ENCODE results near the gene EFTUD2. TPM values are rescaled to one million over a fixed set of nuclear protein-coding genes. Genes with fewer than 3 reads are reported as not detected.

The EFTUD2 gene
- total and polyA plus RNA-seq, 2 of the 13 experiments (the other 11 are each of a cell fraction or from before 2014, with no cell fraction given), result 111 to 137 TPM

DNA sequence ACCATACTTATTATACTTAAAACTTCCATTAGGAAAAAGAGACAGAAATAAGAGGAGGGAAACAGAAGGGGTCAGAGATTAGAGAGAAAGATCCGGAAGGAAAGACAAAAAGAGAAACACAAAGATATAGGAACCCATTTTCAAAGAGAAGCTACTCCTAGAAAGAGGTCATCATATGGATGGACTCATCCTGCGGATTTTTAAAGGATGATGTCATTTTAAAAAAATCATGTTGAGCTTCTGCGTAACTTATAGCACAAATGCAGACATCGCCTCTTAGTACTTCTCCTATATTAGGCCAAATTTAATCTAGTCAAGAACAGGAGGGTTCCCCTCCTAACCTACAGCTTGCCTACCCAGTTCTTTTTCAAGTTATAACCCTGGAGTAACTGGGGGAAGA lies 18.1 kb downstream of the EFTUD2 start:
- BruUV-seq (replicated peaks), result no TSS peak
- CTCF ChIA-PET (ENCODE audit: low intra/inter-chr PET ratio, low total read pairs), result no interaction called here
- ATAC-seq (no peak), FAIRE-seq (no peak), DNase-seq (ENCODE audit: low spot score) (no peak)
- Histone ChIP-seq H3K4me3 (replicated peaks in 1 of 3; ENCODE audit: insufficient read depth in 1 of 3, low read depth in 2 of 3, low read length in 3 of 3) (no peak overlapping the region), H4K20me1 (ENCODE audit: insufficient read depth, low read length) (no peaks in the 10 kb centered on the region), H3K4me2 (ENCODE audit: low read depth, low read length) (no peak overlapping the region), H3K79me2 (ENCODE audit: insufficient read depth, low read length) (no peaks in the 10 kb centered on the region), H3K9ac (ENCODE audit: insufficient read depth, low read depth, low read length) (no peak overlapping the region), H3K27ac (ENCODE audit: extremely low read length, insufficient read depth, low read length) (no peak overlapping the region), H2AFZ (ENCODE audit: low read length) (no peak overlapping the region), H3K27me3 (ENCODE audit: control insufficient read depth in 1 of 2, insufficient read depth in 2 of 2, low read length in 2 of 2) (no peaks in the 10 kb centered on the region), H3K9me3 (ENCODE audit: low read length) (no peaks in the 10 kb centered on the region), H3K4me1 (ENCODE audit: insufficient read depth, low read length) (no peaks in the 10 kb centered on the region), H3K36me3 (replicated peaks in 1 of 2; ENCODE audit: control insufficient read depth in 1 of 2, insufficient read depth in 2 of 2, low read length in 2 of 2) (peaks cover 46 to 94% of the 10 kb centered on the region in 2 experiments)
- TF ChIP-seq ZNF546 (CRISPR knock-in tag; conservative IDR thresholded peaks at IDR 0.05) (no peak), TOPORS (CRISPR knock-in tag; IDR thresholded peaks at IDR 0.05) (no peak), ZNF17 (CRISPR knock-in tag; IDR thresholded peaks at IDR 0.05) (no peak), ATF7 (IDR thresholded peaks at IDR 0.05) (peak; percentile 96), ATF7 (CRISPR knock-in tag; IDR thresholded peaks at IDR 0.05) (no peak), HOXD1 (CRISPR knock-in tag; IDR thresholded peaks at IDR 0.05) (no peak)
- TF ChIP-seq, protein P1, sequence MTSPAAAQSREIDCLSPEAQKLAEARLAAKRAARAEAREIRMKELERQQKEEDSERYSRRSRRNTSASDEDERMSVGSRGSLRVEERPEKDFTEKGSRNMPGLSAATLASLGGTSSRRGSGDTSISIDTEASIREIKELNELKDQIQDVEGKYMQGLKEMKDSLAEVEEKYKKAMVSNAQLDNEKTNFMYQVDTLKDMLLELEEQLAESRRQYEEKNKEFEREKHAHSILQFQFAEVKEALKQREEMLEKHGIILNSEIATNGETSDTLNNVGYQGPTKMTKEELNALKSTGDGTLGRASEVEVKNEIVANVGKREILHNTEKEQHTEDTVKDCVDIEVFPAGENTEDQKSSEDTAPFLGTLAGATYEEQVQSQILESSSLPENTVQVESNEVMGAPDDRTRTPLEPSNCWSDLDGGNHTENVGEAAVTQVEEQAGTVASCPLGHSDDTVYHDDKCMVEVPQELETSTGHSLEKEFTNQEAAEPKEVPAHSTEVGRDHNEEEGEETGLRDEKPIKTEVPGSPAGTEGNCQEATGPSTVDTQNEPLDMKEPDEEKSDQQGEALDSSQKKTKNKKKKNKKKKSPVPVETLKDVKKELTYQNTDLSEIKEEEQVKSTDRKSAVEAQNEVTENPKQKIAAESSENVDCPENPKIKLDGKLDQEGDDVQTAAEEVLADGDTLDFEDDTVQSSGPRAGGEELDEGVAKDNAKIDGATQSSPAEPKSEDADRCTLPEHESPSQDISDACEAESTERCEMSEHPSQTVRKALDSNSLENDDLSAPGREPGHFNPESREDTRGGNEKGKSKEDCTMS (CRISPR knock-in tag; conservative IDR thresholded peaks at IDR 0.05), result no peak
- in situ Hi-C loops (cut with HindIII; ENCODE audit: extremely low pct_ligation_motif_present, low pct_unique_long_range_greater_than_20kb), result no loop called here
- intact Hi-C loops (cut with micrococcal nuclease; ENCODE audit: unreplicated experiment), result no loop called here
- WGBS (ENCODE audit: low lambda C conversion rate), result 97% methylated on average over 4 of the region's 4 CpGs
- POLR2A ChIA-PET, result no interaction called here

DNA sequence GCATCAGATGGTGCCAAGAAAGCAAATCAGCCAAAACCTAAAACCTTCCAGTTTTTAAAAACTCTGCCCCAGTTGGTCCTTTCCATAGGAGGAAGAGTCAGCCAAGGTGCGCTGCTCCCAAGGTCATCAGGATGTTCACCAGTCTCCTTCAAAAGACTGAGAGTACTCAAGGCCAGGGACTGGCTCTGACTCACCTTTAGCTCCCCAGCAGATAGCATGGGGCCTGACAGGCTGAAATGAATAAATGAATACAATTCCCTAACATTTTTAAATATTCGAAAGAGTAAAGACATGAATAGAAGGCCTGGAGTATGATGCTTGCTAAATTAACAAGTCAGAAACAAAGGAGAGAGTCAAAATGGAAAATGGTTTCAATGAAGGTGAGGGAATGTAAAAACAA lies 19.2 kb downstream of the EFTUD2 start:
- no peaks in the 10 kb centered on the region for H3K9me3 ChIP-seq (ENCODE audit: low read length)
- intact Hi-C loops (cut with micrococcal nuclease; ENCODE audit: unreplicated experiment) (no loop called here), in situ Hi-C loops (cut with HindIII; ENCODE audit: extremely low pct_ligation_motif_present, low pct_unique_long_range_greater_than_20kb) (no loop called here)
- no peak for FAIRE-seq
- H3K27ac ChIP-seq (ENCODE audit: extremely low read length, insufficient read depth, low read length), result no peak overlapping the region
- no peaks in the 10 kb centered on the region for H3K4me1 ChIP-seq (ENCODE audit: insufficient read depth, low read length)
- 96% methylated on average over 2 of the region's 2 CpGs for WGBS (ENCODE audit: low lambda C conversion rate)
- ATAC-seq, result no peak
- no peaks in the 10 kb centered on the region for H4K20me1 ChIP-seq (ENCODE audit: insufficient read depth, low read length)
- no peak for DNase-seq (ENCODE audit: low spot score)
- no peak overlapping the region for H2AFZ ChIP-seq (ENCODE audit: low read length)
- peaks cover 47 to 90% of the 10 kb centered on the region in 2 experiments for H3K36me3 ChIP-seq (replicated peaks in 1 of 2; ENCODE audit: control insufficient read depth in 1 of 2, insufficient read depth in 2 of 2, low read length in 2 of 2)
- no peaks in the 10 kb centered on the region for H3K79me2 ChIP-seq (ENCODE audit: insufficient read depth, low read length)
- H3K27me3 ChIP-seq (ENCODE audit: control insufficient read depth in 1 of 2, insufficient read depth in 2 of 2, low read length in 2 of 2), result no peaks in the 10 kb centered on the region
- H3K9ac ChIP-seq (ENCODE audit: insufficient read depth, low read depth, low read length), result no peak overlapping the region
- no TSS peak for BruUV-seq (replicated peaks)
- no peak overlapping the region for H3K4me3 ChIP-seq (replicated peaks in 1 of 3; ENCODE audit: insufficient read depth in 1 of 3, low read depth in 2 of 3, low read length in 3 of 3)
- ChIA-PET POLR2A (no interaction called here), CTCF (ENCODE audit: low intra/inter-chr PET ratio, low total read pairs) (no interaction called here)
- H3K4me2 ChIP-seq (ENCODE audit: low read depth, low read length), result no peak overlapping the region
- TF ChIP-seq, protein P2, sequence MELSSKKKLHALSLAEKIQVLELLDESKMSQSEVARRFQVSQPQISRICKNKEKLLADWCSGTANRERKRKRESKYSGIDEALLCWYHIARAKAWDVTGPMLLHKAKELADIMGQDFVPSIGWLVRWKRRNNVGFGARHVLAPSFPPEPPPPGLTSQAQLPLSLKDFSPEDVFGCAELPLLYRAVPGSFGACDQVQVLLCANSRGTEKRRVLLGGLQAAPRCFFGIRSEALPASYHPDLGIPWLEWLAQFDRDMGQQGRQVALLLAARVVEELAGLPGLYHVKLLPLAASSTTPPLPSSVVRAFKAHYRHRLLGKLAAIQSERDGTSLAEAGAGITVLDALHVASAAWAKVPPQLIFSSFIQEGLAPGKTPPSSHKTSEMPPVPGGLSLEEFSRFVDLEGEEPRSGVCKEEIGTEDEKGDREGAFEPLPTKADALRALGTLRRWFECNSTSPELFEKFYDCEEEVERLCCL (CRISPR knock-in tag; IDR thresholded peaks at IDR 0.05; ENCODE audit: borderline replicate concordance), result no peak
- TF ChIP-seq ZNF224 (CRISPR knock-in tag; IDR thresholded peaks at IDR 0.05) (no peak), NCOA5 (CRISPR knock-in tag; IDR thresholded peaks at IDR 0.05) (no peak), ZFP36 (IDR thresholded peaks at IDR 0.05; ENCODE audit: borderline replicate concordance, low read depth, low read length, partially characterized antibody) (no peak), ZMYM3 (CRISPR knock-in tag; IDR thresholded peaks at IDR 0.05) (no peak)
- TF ChIP-seq, protein P3, sequence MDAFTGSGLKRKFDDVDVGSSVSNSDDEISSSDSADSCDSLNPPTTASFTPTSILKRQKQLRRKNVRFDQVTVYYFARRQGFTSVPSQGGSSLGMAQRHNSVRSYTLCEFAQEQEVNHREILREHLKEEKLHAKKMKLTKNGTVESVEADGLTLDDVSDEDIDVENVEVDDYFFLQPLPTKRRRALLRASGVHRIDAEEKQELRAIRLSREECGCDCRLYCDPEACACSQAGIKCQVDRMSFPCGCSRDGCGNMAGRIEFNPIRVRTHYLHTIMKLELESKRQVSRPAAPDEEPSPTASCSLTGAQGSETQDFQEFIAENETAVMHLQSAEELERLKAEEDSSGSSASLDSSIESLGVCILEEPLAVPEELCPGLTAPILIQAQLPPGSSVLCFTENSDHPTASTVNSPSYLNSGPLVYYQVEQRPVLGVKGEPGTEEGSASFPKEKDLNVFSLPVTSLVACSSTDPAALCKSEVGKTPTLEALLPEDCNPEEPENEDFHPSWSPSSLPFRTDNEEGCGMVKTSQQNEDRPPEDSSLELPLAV (CRISPR knock-in tag; conservative IDR thresholded peaks at IDR 0.05; ENCODE audit: low read depth), result no peak
- TF ChIP-seq, protein P4, sequence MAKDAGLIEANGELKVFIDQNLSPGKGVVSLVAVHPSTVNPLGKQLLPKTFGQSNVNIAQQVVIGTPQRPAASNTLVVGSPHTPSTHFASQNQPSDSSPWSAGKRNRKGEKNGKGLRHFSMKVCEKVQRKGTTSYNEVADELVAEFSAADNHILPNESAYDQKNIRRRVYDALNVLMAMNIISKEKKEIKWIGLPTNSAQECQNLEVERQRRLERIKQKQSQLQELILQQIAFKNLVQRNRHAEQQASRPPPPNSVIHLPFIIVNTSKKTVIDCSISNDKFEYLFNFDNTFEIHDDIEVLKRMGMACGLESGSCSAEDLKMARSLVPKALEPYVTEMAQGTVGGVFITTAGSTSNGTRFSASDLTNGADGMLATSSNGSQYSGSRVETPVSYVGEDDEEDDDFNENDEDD (CRISPR knock-in tag; IDR thresholded peaks at IDR 0.05; ENCODE audit: borderline replicate concordance), result no peak
